PC-9 (cell line): ENCODE measurements around the gene KDM4C. TPM values are rescaled to one million over a fixed set of nuclear protein-coding genes. Genes with fewer than 3 reads are reported as not detected.

ENCODE experiments used
- BruUV-seq: library from RNA; stranded (reverse); fragments of 400-500 nt; replicated peaks from 2 replicates; lab custom pipeline; 2021; lab: Mats Ljungman, UMichigan
- CTCF ChIA-PET: fragments of 300-600 bp; sonication (Branson Sonifier 250); formaldehyde crosslinking; loops from one replicate; lab custom pipeline; 2022; ENCODE audit warnings: antibody characterized with exemption; lab: Charles Lee
- POLR2A ChIA-PET: fragments of 300-600 bp; sonication (Branson Sonifier 250); formaldehyde crosslinking; loops from one replicate; lab custom pipeline; 2022; ENCODE audit warnings: antibody characterized with exemption; ENCODE audit not compliant: unreplicated experiment; lab: Charles Lee
- DNase-seq, 2 experiments: peaks; one replicate each; pipeline versions ENCODE4 v3.0.0 to v3.0.0-alpha.2; 2015 to 2022; ENCODE audit warnings: mixed read lengths in 1 of 2
- H2AFZ ChIP-seq: fragments of 200-600 bp; sonication (generic); 2 replicates; pipeline ENCODE4 v1.8.1; 2017; ENCODE audit warnings: antibody characterized with exemption
- H3F3A ChIP-seq: fragments of 200-600 bp; sonication (generic); 2 replicates; pipeline ENCODE4 v1.8.1; 2017; ENCODE audit warnings: antibody characterized with exemption, mild to moderate bottlenecking, low read depth; ENCODE audit not compliant: insufficient read depth
- H3K27ac ChIP-seq: fragments of 200-600 bp; sonication (generic); 2 replicates; pipeline ENCODE4 v1.6.1; 2016; ENCODE audit warnings: mixed run types
- H3K27me3 ChIP-seq: fragments of 200-600 bp; sonication (generic); 2 replicates; pipeline ENCODE4 v1.6.1; 2016; ENCODE audit warnings: low read depth, mixed run types; ENCODE audit not compliant: insufficient read depth
- H3K36me3 ChIP-seq: fragments of 200-600 bp; sonication (generic); 2 replicates; pipeline ENCODE4 v1.6.1; 2016; ENCODE audit warnings: low read depth, mixed run types
- H3K4me1 ChIP-seq: fragments of 200-600 bp; sonication (generic); replicated peaks from 2 replicates; pipeline ENCODE4 v1.6.1; 2016; ENCODE audit warnings: mixed run types; ENCODE audit not compliant: insufficient read depth
- H3K4me2 ChIP-seq: fragments of 200-600 bp; sonication (generic); 2 replicates; pipeline ENCODE4 v1.6.1; 2017; ENCODE audit warnings: mixed run types
- H3K4me3 ChIP-seq: fragments of 200-600 bp; sonication (generic); 2 replicates; pipeline ENCODE4 v1.6.1; 2016; ENCODE audit warnings: mixed run types
- H3K79me2 ChIP-seq: fragments of 200-600 bp; sonication (generic); 2 replicates; pipeline ENCODE4 v1.6.1; 2017; ENCODE audit warnings: low read depth, mixed run types
- H3K9me2 ChIP-seq: fragments of 200-600 bp; sonication (generic); 2 replicates; pipeline ENCODE4 v1.8.1; 2017; ENCODE audit warnings: mild to moderate bottlenecking; ENCODE audit not compliant: insufficient read depth
- H3K9me3 ChIP-seq: fragments of 200-600 bp; sonication (generic); 2 replicates; pipeline ENCODE4 v1.8.1; 2016; ENCODE audit warnings: low read depth; ENCODE audit not compliant: insufficient read depth
- H4K20me1 ChIP-seq: fragments of 200-600 bp; sonication (generic); 2 replicates; pipeline ENCODE4 v1.8.1; 2017; ENCODE audit not compliant: insufficient read depth
- CTCF ChIP-seq: fragments of 200-600 bp; sonication (generic); conservative IDR thresholded peaks from 2 replicates; pipeline ENCODE4 v1.6.1; 2017; ENCODE audit warnings: mixed run types, antibody characterized with exemption, mild to moderate bottlenecking, moderate library complexity
- EZH2 ChIP-seq: fragments of 200-600 bp; sonication (generic); IDR thresholded peaks from 2 replicates; pipeline ENCODE4 v1.8.0; 2017; ENCODE audit warnings: antibody characterized with exemption, low read depth
- intact Hi-C: fragments of 100-400 bp; cut with micrococcal nuclease; formaldehyde crosslinking; loops from one replicate; pipeline ENCODE4 v1.10.0; 2022; ENCODE audit not compliant: unreplicated experiment
- total RNA-seq: library from RNA; stranded (reverse); gene quantifications from 2 replicates; pipeline ENCODE4 v1.2.3, GENCODE V29; 2021

Gene KDM4C
- total RNA-seq, 1 experiment from 2014 or later = 12.9 TPM

- Histone ChIP-seq H2AFZ (no peak overlapping the region), H3K27ac (peak overlapping the region; percentile 9; the same call in 1 of the 2 replicates), H3K36me3 (no peaks in the 10 kb centered on the region), H3K79me2 (no peaks in the 10 kb centered on the region), H3K27me3 (no peaks in the 10 kb centered on the region), H3K9me3 (no peaks in the 10 kb centered on the region), H3F3A (no peaks in the 10 kb centered on the region), H3K4me1 (peaks cover 16% of the 10 kb centered on the region), H3K4me3 (no peak overlapping the region), H3K4me2 (peak overlapping the region; percentile 31), H4K20me1 (no peaks in the 10 kb centered on the region), H3K9me2 (no peaks in the 10 kb centered on the region)
- TF ChIP-seq CTCF (no peak), EZH2 (no peak)
- intact Hi-C loops = no loop called here
- ChIA-PET CTCF (no interaction called here), POLR2A (no interaction called here)
- peak; percentile 10 to 47 for DNase-seq
- BruUV-seq = no TSS peak
These were observed 144.7 kb downstream of the KDM4C start for GRCh38 chr9:6902423-6902822.

GRCh38 chr9:6904371-6904770 is 146.6 kb downstream of the KDM4C start:
- H3K4me1 ChIP-seq = peaks cover 16% of the 10 kb centered on the region
- no peak overlapping the region for H3K27ac ChIP-seq
- ChIA-PET CTCF (no interaction called here), POLR2A (no interaction called here)
- no peaks in the 10 kb centered on the region for H3K27me3 ChIP-seq
- H3K36me3 ChIP-seq = no peaks in the 10 kb centered on the region
- H3F3A ChIP-seq = no peaks in the 10 kb centered on the region
- DNase-seq = no peak
- no peaks in the 10 kb centered on the region for H4K20me1 ChIP-seq
- no TSS peak for BruUV-seq
- intact Hi-C loops = no loop called here
- no peak for TF ChIP-seq CTCF
- no peak for TF ChIP-seq EZH2
- no peaks in the 10 kb centered on the region for H3K9me3 ChIP-seq
- no peak overlapping the region for H3K4me2 ChIP-seq
- no peak overlapping the region for H2AFZ ChIP-seq
- H3K9me2 ChIP-seq = no peaks in the 10 kb centered on the region
- H3K4me3 ChIP-seq = no peak overlapping the region
- H3K79me2 ChIP-seq = no peaks in the 10 kb centered on the region

- ChIA-PET POLR2A (no interaction called here), CTCF (no interaction called here)
- Histone ChIP-seq H3K79me2 (no peaks in the 10 kb centered on the region), H2AFZ (no peak overlapping the region), H3K27ac (no peak overlapping the region), H3K27me3 (no peaks in the 10 kb centered on the region), H3K4me2 (no peak overlapping the region), H4K20me1 (no peaks in the 10 kb centered on the region), H3K36me3 (no peaks in the 10 kb centered on the region), H3K9me2 (no peaks in the 10 kb centered on the region), H3K4me1 (peaks cover 16% of the 10 kb centered on the region), H3F3A (no peaks in the 10 kb centered on the region), H3K9me3 (no peaks in the 10 kb centered on the region), H3K4me3 (no peak overlapping the region)
- intact Hi-C loops = no loop called here
- BruUV-seq = no TSS peak
- no peak for TF ChIP-seq EZH2
- TF ChIP-seq CTCF = no peak
- no peak for DNase-seq
These were observed 148.1 kb downstream of the KDM4C start for GRCh38 chr9:6905850-6906375.
